K562 (cell line): ENCODE data around the gene MBOAT2. TPM values are rescaled to one million over a fixed set of nuclear protein-coding genes. Genes with fewer than 3 reads are reported as not detected.

Experiments used
- ATAC-seq: fragments of 200-7000 bp; cut with Tn5 transposase; 3 replicates; pipeline ENCODE4 v1.9.1; 2020; ENCODE audit warnings: moderate library complexity
- BruUV-seq: library from RNA; stranded (reverse); fragments of 400-500 nt; replicated peaks from 2 replicates; lab custom pipeline; 2021; lab: Mats Ljungman, UMichigan
- CTCF ChIA-PET: fragments of 300-600 bp; formaldehyde crosslinking; extraction: SDS; loops from one replicate; lab custom pipeline; 2021; ENCODE audit warnings: low intra/inter-chr PET ratio; lab: Yijun Ruan, JAX
- POLR2A ChIA-PET: fragments of 300-600, 350-650 bp; sonication (Branson Sonifier 250); formaldehyde crosslinking; extraction: SDS; loops from one replicate; lab custom pipeline; 2021; ENCODE audit warnings: antibody characterized with exemption, inconsistent platforms; lab: Yijun Ruan, JAX
- DNase-seq, 4 experiments: peaks; one replicate each; pipeline versions ENCODE4 v3.0.0 to v3.0.0-alpha.2; 2011 to 2018; ENCODE audit warnings: low spot score in 3 of 4, mixed read lengths in 3 of 4; ENCODE audit errors: extremely low read depth in 1 of 4
- FAIRE-seq: peaks from 2 replicates; lab custom pipeline; 2011; peaks lifted over from hg19 to GRCh38; lab: Jason Lieb, UNC
- H2AFZ ChIP-seq: 2 replicates; pipeline ENCODE4 v1.6.0; 2011; ENCODE audit warnings: low read depth, low read length, control low read depth, inconsistent platforms
- H3K27ac ChIP-seq: fragments of 200-600 bp; 3 replicates; pipeline ENCODE4 v1.8.0; 2011; ENCODE audit warnings: low read depth, mild to moderate bottlenecking, control low read depth, inconsistent platforms, low read length, moderate library complexity, mixed read lengths; ENCODE audit errors: extremely low read depth
- H3K27me3 ChIP-seq, 2 experiments: fragments of 300-600 bp in 1 of 2; 2 replicates in 1 of 2; 3 replicates in 1 of 2; pipeline versions ENCODE4 v1.6.0 to v1.8.0; 2011; ENCODE audit warnings: inconsistent platforms in 2 of 2, low read length in 2 of 2, mild to moderate bottlenecking in 1 of 2, mixed read lengths in 1 of 2, moderate library complexity in 1 of 2; ENCODE audit not compliant: control insufficient read depth in 2 of 2, insufficient read depth in 2 of 2
- H3K36me3 ChIP-seq: fragments of 300-600 bp; 3 replicates; pipeline ENCODE4 v1.8.0; 2011; ENCODE audit warnings: mild to moderate bottlenecking, low read length, inconsistent platforms; ENCODE audit not compliant: control insufficient read depth, insufficient read depth
- H3K4me1 ChIP-seq, 2 experiments: fragments of 200-600 bp in 1 of 2; replicated peaks in 1 of 2; 2 replicates in 1 of 2; 3 replicates in 1 of 2; pipeline versions ENCODE4 v1.5.1 to v1.8.0; 2011; ENCODE audit warnings: inconsistent platforms in 2 of 2, low read length in 2 of 2, mild to moderate bottlenecking in 1 of 2, mixed read lengths in 1 of 2, moderate library complexity in 1 of 2; ENCODE audit not compliant: control insufficient read depth in 2 of 2, insufficient read depth in 2 of 2
- H3K4me2 ChIP-seq: 2 replicates; pipeline ENCODE4 v1.6.1; 2011; ENCODE audit warnings: low read length, control low read depth, inconsistent platforms, mixed read lengths; ENCODE audit not compliant: insufficient read depth
- H3K4me3 ChIP-seq: fragments of 200-600 bp; sonication (generic), shearing (Covaris generic); 2 replicates; pipeline ENCODE4 v1.5.1; 2016; ENCODE audit warnings: control low read depth, inconsistent platforms
- H3K79me2 ChIP-seq: fragments of 200-600 bp; 3 replicates; pipeline ENCODE4 v1.8.0; 2011; ENCODE audit warnings: low read length, inconsistent platforms; ENCODE audit not compliant: control insufficient read depth, insufficient read depth
- H3K9ac ChIP-seq, 2 experiments: 2 replicates each; pipeline versions ENCODE4 v1.6.0 to v1.6.1; 2011; ENCODE audit warnings: low read depth in 2 of 2, low read length in 2 of 2, control low read depth in 1 of 2, inconsistent platforms in 1 of 2, mild to moderate bottlenecking in 1 of 2, mixed read lengths in 1 of 2; ENCODE audit not compliant: insufficient read depth in 1 of 2
- H3K9me1 ChIP-seq: one replicate; pipeline ENCODE4 v1.6.0; 2011; ENCODE audit warnings: inconsistent platforms, mild to moderate bottlenecking, low read length, moderate library complexity; ENCODE audit not compliant: control insufficient read depth, insufficient read depth
- H3K9me3 ChIP-seq: replicated peaks from 2 replicates; pipeline ENCODE4 v1.5.1; 2011; ENCODE audit warnings: low read depth, low read length, inconsistent platforms; ENCODE audit not compliant: control insufficient read depth, insufficient read depth
- H4K20me1 ChIP-seq: replicated peaks from 2 replicates; pipeline ENCODE4 v1.6.1; 2011; ENCODE audit warnings: low read length, inconsistent platforms, mixed read lengths; ENCODE audit not compliant: control insufficient read depth, insufficient read depth
- CHD2 ChIP-seq: IDR thresholded peaks from 2 replicates; pipeline ENCODE4 v1.6.1; 2011; ENCODE audit warnings: low read depth, low read length
- ETV1 ChIP-seq: fragments of 450-650 bp; conservative IDR thresholded peaks from 2 replicates; pipeline ENCODE4 v1.6.1; 2016; ENCODE audit warnings: missing genetic modification characterization, control low read depth, low read depth, missing compliant biosample characterization
- GTF2F1 ChIP-seq: IDR thresholded peaks from 2 replicates; pipeline ENCODE4 v1.6.1; 2011; ENCODE audit warnings: low read depth, low read length, improper control_type of control experiment
- KDM2B ChIP-seq: fragments of 250-450 bp; sonication (Bioruptor Pico); IDR thresholded peaks from 2 replicates; pipeline ENCODE4 v1.8.0; 2021; ENCODE audit warnings: mild to moderate bottlenecking, moderate library complexity
- MCM2 ChIP-seq: fragments of 450-650 bp; IDR thresholded peaks from 2 replicates; pipeline ENCODE4 v1.6.1; 2017; ENCODE audit warnings: low read depth, mild to moderate bottlenecking
- MEF2A ChIP-seq: IDR thresholded peaks from 2 replicates; pipeline ENCODE4 v1.6.1; 2011; ENCODE audit warnings: low read depth, mild to moderate bottlenecking, low read length, moderate library complexity; ENCODE audit not compliant: control insufficient read depth
- RAD21 ChIP-seq, 2 experiments: fragments of 250-450 bp in 1 of 2; fragments of 450-650 bp in 1 of 2; sonication (Bioruptor Pico) in 1 of 2; formaldehyde crosslinking in 1 of 2; IDR thresholded peaks in 1 of 2; conservative IDR thresholded peaks in 1 of 2; 2 replicates each; pipeline versions ENCODE4 v1.4.0 to v1.8.0; 2020 to 2022; ENCODE audit warnings: mild to moderate bottlenecking in 2 of 2, moderate library complexity in 1 of 2
- SETDB1 ChIP-seq: IDR thresholded peaks from one replicate; pipeline ENCODE4 v1.6.1; 2012; ENCODE audit warnings: low read length, control low read depth, inconsistent platforms
- SMAD2 ChIP-seq: fragments of 150-350 bp; IDR thresholded peaks from 2 replicates; pipeline ENCODE4 v1.6.1; 2014; ENCODE audit warnings: low read depth, mild to moderate bottlenecking, low read length
- SMARCC2 ChIP-seq: fragments of 450-650 bp; IDR thresholded peaks from 2 replicates; pipeline ENCODE4 v1.6.1; 2017; ENCODE audit warnings: antibody characterized with exemption, moderate library complexity, mild to moderate bottlenecking, low read depth
- WGBS: fragments of 100-300 bp; shearing (Covaris generic); methylation state at CpG from one replicate; pipeline ENCODE4 v1.1.6; 2016; ENCODE audit warnings: low coverage, mixed read lengths; ENCODE audit not compliant: insufficient coverage; ENCODE audit errors: missing lambda C conversion rate; 5-methylcytosine and 5-hydroxymethylcytosine counted together
- in situ Hi-C: fragments of 300-500 bp; cut with MboI; formaldehyde crosslinking; loops from 4 replicates; pipeline ENCODE4 v1.15.0; 2018; ENCODE audit warnings: inconsistent platforms, mixed read lengths
- intact Hi-C: fragments of 100-400 bp; cut with micrococcal nuclease; formaldehyde crosslinking; loops from 2 replicates; pipeline ENCODE4 v1.14.2; 2022
- polyA plus RNA-seq, 8 experiments: library from polyadenylated mRNA; depleted of rRNA in 4 of 8; stranded (reverse) in 5 of 8; unstranded in 3 of 8; fragments of >200 nt; fragmentation: Nextera tagmentation in 2 of 8; fragmentation: Illumina TruSeq in 1 of 8; extraction: Ambion mirVana in 2 of 8; extraction: Trizol in 1 of 8; gene quantifications; 2 replicates each; pipeline versions ENCODE4 v1.2.1 to v1.2.3, GENCODE V29; 2011 to 2014; ENCODE audit warnings: inconsistent platforms in 1 of 8, missing spikeins in 1 of 8
- total RNA-seq, 7 experiments: library from RNA; depleted of rRNA in 6 of 7; stranded (reverse); fragments of >200 nt in 6 of 7; fragmentation: Illumina TruSeq in 2 of 7; extraction: Trizol in 2 of 7; gene quantifications; 2 replicates each; pipeline versions ENCODE4 v1.2.1 to v1.2.3, GENCODE V29; 2011 to 2021; ENCODE audit warnings: low replicate concordance in 1 of 7
- TF ChIP-seq, protein P1 (sequence below), 2 experiments: fragments of 450-650 bp; formaldehyde crosslinking in 1 of 2; IDR thresholded peaks; 2 replicates each; pipeline versions ENCODE4 v1.4.0 to v1.6.1; 2014 to 2020; ENCODE audit warnings: mild to moderate bottlenecking in 2 of 2, borderline replicate concordance in 1 of 2, low read depth in 1 of 2

MBOAT2 gene
- total and polyA plus RNA-seq, 9 of the 15 experiments (the other 6 are each of a cell fraction or from before 2014, with no cell fraction given), result 8.4 to 122 (median 27.6) TPM

DNA sequence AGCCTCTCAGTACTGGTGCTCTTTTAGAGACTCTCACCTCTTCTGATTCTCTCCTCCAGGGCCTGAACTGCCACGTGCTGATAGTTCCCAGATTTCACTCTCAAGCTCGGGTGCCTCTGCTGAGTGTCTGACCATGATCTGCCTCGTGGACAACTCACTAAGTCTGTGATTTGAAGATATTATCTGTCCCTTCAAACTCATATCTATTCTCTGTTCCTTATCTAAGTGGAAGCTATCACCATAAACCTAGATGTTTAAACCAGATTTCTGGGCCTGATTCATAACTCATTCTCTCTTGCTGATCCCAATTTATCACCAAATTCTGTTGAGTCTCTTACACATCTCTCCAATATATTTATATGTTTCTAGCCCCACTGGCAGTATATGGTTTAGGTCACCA lies 136.1 kb downstream of the MBOAT2 start:
- intact Hi-C loops, result no loop called here
- H3K36me3 ChIP-seq, result peaks cover 41% of the 10 kb centered on the region; the same call in 2 of the 3 replicates
- ChIA-PET CTCF (no interaction called here), POLR2A (interaction anchor here (0.5 to 1.0 kb wide), 4 partner anchors 9 to 504 kb away, joined by 3 to 4 read pairs (median 3); no protein-coding TSS in a partner anchor)
- whole genome bisulfite sequencing, result 49% methylated on average over 3 of the region's 3 CpGs
- no peak overlapping the region for H3K4me2 ChIP-seq
- H3K27me3 ChIP-seq, result no peaks in the 10 kb centered on the region
- no peak overlapping the region for H3K27ac ChIP-seq
- FAIRE-seq, result no peak
- no peaks in the 10 kb centered on the region for H3K4me1 ChIP-seq
- no peak for DNase-seq
- no peaks in the 10 kb centered on the region for H3K9me3 ChIP-seq
- no peaks in the 10 kb centered on the region for H3K9me1 ChIP-seq
- ATAC-seq, result no peak
- no peak overlapping the region for H3K4me3 ChIP-seq
- in situ Hi-C loops, result no loop called here
- no peak overlapping the region for H2AFZ ChIP-seq
- BruUV-seq, result no TSS peak
- H3K79me2 ChIP-seq, result no peaks in the 10 kb centered on the region
- no peak overlapping the region for H3K9ac ChIP-seq
- H4K20me1 ChIP-seq, result no peaks in the 10 kb centered on the region
- TF ChIP-seq SETDB1 (no peak), ETV1 (tag) (no peak), KDM2B (CRISPR knock-in tag) (no peak), SMAD2 (no peak), CHD2 (no peak), MEF2A (no peak), RAD21 (CRISPR knock-in tag; conservative IDR thresholded peaks at IDR 0.05 in 1 of 2, IDR thresholded peaks at IDR 0.05 in 1 of 2) (no peak), SMARCC2 (no peak), GTF2F1 (no peak), MCM2 (no peak)
- TF ChIP-seq, protein P1, sequence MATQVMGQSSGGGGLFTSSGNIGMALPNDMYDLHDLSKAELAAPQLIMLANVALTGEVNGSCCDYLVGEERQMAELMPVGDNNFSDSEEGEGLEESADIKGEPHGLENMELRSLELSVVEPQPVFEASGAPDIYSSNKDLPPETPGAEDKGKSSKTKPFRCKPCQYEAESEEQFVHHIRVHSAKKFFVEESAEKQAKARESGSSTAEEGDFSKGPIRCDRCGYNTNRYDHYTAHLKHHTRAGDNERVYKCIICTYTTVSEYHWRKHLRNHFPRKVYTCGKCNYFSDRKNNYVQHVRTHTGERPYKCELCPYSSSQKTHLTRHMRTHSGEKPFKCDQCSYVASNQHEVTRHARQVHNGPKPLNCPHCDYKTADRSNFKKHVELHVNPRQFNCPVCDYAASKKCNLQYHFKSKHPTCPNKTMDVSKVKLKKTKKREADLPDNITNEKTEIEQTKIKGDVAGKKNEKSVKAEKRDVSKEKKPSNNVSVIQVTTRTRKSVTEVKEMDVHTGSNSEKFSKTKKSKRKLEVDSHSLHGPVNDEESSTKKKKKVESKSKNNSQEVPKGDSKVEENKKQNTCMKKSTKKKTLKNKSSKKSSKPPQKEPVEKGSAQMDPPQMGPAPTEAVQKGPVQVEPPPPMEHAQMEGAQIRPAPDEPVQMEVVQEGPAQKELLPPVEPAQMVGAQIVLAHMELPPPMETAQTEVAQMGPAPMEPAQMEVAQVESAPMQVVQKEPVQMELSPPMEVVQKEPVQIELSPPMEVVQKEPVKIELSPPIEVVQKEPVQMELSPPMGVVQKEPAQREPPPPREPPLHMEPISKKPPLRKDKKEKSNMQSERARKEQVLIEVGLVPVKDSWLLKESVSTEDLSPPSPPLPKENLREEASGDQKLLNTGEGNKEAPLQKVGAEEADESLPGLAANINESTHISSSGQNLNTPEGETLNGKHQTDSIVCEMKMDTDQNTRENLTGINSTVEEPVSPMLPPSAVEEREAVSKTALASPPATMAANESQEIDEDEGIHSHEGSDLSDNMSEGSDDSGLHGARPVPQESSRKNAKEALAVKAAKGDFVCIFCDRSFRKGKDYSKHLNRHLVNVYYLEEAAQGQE (IDR thresholded peaks at IDR 0.05; ENCODE audit: borderline replicate concordance), result no peak
- TF ChIP-seq, protein P1 (CRISPR knock-in tag; IDR thresholded peaks at IDR 0.05; ENCODE audit: low read depth), result no peak
